ENCODE data around the gene POMT1.
"Not testable (repeated sequence)": the region's sequence is repeated elsewhere in the genome, so short reads cannot be mapped to it uniquely, and the experiment has no call there.

The POMT1 gene

GRCh38 chr9:131496844-131497405 lies 5.8 kb upstream of the POMT1 start:
- DNase-seq = no peak

GRCh38 chr9:131499254-131499767 lies 3.4 kb upstream of the POMT1 start:
- no peak for DNase-seq

DNA sequence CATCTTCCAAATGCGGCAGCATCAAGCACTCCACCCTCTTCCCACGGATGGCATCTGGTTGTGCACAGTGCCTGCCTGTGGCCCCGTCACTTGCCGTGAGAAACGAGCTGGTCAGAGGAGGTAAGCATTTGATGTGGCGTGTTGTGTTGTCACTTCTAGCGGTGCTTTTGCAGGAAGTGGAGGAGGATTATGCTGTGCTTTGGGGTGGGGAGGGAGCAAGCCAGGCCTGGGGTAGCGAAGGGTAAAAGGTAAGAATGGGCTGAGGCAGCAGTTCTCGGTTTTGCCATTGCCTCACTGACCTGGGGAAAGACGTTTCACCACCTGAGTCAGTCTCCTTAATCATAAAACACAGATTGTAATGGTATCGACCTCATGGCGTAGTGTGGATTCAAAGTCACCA lies 2.3 kb upstream of the POMT1 start:
- DNase-seq = peak; percentile 43

- no peak for DNase-seq
These were observed 1.7 kb upstream of the POMT1 start for GRCh38 chr9:131500939-131501541.

DNA sequence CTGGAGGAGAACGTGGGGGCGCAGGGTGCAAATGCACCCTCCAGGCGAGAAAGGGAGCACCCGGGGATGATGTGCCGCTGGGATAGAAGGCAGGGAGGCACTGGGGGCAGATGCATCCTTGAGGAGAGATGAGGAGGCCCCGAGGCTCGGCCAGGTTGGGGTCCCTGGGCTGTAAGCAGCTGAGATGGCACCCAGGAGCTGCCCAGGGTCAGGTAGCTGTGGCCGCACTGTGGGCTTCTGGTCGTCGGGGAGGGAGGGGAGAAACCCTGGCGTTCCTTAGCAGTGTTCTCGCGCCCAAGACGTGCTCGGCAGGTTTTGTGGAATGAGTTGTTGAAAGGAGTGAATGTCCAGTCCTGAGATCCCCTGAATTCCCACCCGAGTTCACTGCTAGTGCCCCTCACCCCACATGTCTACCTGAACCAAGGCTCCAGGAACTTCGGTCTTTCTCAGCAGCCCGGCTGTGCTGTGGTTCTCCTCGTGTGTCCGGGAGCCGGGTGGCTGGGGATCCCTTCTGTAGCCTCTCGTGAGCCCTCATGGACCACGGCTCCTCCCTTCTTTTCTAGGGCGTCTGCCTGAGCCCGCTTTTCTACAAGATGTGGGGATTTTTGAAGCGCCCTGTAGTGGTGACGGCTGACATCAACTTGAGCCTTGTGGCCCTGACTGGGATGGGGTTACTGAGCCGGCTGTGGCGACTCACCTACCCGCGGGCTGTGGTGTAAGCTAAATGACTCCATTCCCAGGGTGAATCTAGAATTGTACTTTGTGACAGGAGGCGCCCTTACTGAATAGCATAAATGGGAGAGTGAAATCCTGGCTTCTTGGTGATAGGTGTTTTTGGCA lies 1.1 kb downstream of the POMT1 start:
- DNase-seq = peak; percentile 8

DNA sequence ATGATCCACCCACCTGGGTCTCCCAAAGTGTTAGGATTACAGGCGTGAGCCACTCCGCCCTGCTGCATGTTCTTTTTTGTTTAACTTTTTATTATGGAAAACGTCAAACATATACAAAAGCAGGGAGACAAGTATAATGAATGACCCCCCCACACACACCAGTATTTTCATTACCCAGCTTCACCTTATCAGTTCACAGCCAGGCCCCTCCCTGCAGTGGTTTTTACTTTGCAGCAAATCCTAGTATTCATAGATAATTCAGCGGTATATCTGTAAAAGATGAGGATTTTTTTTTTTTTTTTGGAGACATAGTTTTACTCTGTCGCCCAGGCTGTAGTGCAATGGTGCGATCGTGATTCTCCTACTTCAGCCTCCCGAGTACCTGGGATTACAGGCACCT lies 2.3 kb downstream of the POMT1 start:
- DNase-seq = no peak

- no peak for DNase-seq
These were observed 8.7 kb downstream of the POMT1 start for GRCh38 chr9:131511416-131511815.

DNA sequence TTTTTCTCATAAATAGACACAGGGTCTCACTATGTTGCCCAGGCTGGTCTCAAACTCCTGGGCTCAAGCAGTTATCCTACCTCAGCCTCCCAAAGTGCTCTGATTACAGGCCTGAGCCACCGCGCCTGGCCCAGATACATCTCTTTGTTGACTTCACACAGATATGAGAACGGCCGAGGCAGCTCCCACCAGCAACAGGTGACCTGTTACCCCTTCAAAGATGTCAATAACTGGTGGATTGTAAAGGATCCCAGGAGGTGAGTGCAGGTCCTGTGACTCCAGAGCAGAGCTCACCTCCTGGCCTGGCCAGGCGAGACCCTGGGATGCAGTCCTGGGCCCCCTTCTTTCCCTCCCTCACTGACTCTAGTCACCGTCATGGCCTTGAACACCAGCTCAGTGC lies 9.2 kb downstream of the POMT1 start:
- no peak for DNase-seq

- DNase-seq = no peak
These were observed 10.5 kb downstream of the POMT1 start for GRCh38 chr9:131513177-131513576.

- not testable (repeated sequence) for DNase-seq
These were observed 12.9 kb downstream of the POMT1 start for GRCh38 chr9:131515559-131516031.

GRCh38 chr9:131516100-131516499 lies 13.4 kb downstream of the POMT1 start:
- no peak for DNase-seq

DNA sequence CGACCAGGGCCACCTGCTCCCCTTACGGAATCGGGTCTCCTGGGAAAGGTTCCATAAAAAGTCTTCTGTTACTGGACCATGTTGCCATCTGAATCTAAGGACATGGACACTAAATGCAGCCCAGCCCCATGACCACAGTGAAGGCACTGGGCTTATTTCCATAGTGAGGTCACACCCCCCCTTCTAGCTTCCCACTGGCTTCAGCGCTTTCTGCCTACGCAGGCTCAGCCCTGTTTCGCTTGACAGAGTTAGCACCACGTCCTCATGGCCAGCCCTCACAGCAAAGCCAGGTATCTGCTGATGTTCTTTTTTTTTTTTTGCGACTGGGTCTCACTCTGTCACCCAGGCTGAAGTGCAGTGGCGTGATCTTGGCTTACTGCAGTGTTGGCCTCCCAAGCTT lies 14.2 kb downstream of the POMT1 start:
- DNase-seq = no peak

GRCh38 chr9:131517761-131518190 lies 15.1 kb downstream of the POMT1 start:
- DNase-seq = no peak

GRCh38 chr9:131518553-131518952 lies 15.8 kb downstream of the POMT1 start:
- DNase-seq = no peak

DNA sequence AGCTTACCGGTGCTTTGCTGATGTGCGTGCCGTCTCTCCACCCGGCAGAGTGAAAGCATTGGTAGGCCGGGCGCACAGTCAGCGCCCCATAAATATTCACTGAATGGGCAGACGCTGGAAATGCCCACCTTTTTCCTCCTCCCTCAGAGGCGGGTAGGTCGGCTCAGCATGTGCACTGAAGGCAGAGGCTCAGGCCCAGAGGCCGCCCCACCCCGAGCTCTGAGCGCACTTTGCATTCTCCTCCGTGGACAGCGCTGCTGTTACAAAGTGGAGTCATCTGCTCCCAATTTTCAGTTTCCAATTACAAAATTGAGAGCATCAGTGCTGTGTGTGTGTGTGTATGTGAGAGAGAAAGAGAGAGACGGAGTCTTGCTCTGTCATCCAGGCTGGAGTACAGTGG lies 17.8 kb downstream of the POMT1 start:
- DNase-seq = no peak

GRCh38 chr9:131521203-131521602 lies 18.5 kb downstream of the POMT1 start:
- no peak for DNase-seq

DNA sequence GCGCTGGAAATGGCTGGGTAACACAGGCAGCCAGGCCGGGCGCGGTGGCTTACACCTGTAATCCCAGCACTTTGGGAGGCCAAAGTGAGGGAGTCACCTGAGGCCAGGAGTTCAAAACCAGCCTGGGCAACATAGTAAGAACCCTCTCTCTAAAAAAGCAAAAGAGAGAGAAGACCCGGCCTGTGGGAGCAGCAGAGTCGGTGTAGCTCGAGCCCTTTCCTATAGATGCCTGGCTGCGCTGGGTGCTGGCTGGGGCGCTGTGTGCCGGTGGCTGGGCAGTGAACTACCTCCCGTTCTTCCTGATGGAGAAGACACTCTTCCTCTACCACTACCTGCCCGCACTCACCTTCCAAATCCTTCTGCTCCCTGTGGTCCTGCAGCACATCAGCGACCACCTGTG lies 19.1 kb downstream of the POMT1 start:
- no peak for DNase-seq

DNA sequence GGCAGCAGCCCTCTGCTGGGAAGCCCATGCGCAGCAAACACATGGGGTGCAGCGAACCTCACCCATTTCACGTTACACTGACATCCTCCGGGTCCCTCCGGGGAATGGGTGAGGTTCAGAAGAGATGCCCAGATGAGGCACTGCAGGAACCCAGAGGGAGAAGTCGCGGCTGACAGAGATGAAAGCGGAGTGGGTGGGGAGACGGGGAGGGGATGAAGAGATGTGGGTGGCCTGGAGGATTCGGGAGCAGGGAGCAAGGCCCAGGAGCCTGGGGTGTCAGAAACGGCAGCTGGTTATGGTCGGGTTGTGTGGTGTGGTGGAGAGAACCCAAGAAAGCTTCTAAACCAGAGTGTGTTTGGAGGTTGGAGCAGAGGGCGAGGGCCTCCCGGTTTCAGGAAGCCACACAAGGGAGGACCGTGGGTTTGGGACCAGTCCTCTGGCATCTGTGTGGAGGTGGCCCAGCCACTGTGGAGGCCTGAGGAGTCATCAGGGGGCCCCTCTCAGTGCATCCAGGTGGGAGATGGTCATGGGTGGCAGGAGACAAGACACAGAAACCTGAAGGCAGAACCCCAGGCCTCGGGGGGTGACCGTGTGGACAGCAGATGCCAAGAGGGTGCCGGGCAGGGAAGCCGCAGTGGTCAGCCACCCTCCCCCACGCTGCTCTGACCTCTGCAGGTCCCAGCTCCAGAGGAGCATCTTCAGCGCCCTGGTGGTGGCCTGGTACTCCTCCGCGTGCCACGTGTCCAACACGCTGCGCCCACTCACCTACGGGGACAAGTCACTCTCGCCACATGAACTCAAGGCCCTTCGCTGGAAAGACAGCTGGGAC lies 19.8 kb downstream of the POMT1 start:
- DNase-seq = no peak

DNA sequence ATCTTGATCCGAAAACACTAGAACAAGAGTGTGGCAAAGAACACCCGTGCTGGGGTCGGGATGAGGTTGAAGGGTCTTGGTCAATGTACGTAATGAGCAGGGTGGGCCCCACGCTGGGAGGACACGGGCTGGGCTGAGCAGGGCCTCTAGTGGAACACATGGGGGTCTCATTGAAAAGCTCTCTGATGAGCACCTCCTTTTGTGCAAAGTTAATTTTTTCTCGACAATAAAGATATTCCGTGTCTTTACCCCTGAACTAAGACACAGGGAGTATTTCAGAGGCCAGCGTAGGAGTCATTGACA lies 20.3 kb downstream of the POMT1 start:
- DNase-seq = no peak

DNA sequence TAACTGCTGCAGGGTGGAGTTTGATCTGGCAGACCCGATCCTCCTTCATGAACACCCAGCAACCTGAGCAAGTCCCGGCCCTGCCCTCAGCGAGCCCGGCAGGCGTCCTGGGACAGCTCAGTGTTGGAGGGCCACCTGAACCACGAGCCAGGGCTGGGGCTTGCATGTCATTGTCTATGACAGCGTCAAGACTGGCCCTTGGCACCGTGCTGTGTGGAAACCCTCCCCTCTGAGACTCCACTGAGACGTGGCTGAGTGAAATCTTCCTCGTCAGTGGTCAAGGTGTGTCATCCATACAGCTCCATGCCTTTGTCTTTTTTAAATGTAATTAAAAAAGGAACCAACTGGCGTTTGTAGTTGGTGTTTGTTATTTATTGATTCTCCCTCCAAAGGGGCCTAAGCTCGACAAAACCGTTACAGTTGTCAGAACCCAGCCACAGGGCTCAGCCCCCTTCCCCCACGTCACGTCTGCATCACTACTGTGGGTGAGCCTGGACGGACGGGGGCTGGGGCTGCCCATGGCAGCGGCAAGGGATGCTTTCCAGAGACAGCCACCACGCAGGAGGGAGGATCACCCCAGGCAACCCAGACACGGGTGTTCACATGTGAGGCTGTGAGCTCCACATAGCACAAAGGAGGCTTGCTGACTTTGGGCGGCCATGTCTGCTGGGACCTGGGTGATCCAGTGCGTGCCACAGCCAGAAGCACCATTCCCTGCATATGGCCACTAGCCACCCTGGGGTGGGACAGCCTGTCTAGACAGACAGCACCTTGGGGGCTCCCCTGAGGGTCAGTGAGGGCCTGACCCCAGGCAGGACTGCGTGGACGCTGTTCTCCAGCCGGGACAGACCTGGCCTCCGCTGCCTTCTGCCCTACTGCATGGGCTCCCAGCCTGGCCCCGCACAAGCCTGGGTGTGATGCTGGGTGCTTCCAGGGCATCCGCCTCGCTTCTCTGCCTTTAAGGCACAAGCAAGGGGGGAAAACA lies 21.0 kb downstream of the POMT1 start:
- DNase-seq = no peak

DNA sequence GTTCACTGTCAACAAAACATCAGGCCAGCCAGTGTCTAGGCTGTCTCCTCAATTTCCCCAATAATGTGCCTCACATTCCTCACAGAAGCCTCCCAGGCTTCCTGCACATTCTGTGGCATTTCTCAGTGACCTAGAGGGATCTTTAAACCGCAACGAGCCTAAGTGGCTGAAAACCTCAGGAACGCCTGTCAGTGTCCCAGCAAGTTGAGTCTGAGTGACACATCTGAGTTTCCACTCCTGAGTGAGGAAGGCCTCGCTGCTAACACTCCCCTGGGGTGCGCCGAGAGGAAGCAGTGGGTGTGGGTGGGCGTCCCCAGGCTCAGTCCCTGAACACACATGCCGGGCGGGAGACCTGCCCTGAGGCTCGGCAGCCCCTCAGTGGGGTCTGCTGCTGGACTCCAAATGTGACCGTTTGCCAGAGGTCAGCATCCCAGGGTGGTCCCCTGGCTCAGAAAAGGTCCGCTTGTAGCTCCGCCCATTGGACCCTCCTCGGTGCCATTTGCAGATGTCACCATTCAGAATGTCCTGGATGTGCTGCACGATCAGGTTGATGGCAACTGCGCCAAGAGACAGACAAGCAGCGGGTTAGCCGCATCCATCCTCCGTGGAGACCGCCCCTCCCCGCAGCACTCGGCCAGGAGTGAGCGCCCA lies 22.1 kb downstream of the POMT1 start:
- DNase-seq = no peak

Measured in effector CD8-positive, alpha-beta T cell (primary cell).